ENCODE results near the gene HNMT. TPM values are rescaled to one million over a fixed set of nuclear protein-coding genes. Genes with fewer than 3 reads are reported as not detected.

Gene HNMT
- total and polyA plus RNA-seq, 2 donors (not counting 1 experiment from before 2014, with no cell fraction given), result 0.24 TPM; not detected in 1

DNA sequence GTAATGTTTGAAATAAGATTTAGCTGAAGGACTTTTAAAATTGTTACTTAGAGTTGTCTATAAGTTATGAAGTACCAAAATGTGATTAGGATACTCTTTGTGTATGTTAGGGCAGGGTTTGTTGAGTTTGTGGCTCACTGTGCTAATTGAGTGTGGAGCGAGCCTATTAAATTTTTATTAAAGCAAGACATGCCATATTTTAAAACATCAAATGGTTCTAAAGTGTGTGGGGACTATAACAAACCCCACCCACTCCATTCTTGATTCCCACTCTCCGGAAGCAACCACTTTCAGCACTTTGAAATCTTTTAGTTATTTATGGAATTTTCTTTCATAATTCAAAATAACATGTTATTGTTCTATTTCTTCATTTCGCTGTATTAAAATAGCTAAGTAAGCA lies 1.8 kb downstream of the HNMT start:
- POLR2A ChIA-PET, result no interaction called here
- no peaks in the 10 kb centered on the region for H3K27me3 ChIP-seq (replicated peaks in 1 of 4; ENCODE audit: control extremely low read depth in 1 of 4, control insufficient read depth in 3 of 4, insufficient read depth in 4 of 4, low read length in 3 of 4)

GRCh38 chr2:137967042-137967441 lies 2.8 kb downstream of the HNMT start:
- 92% methylated on average over 5 of the region's 7 CpGs for WGBS (ENCODE audit: insufficient coverage)
- intact Hi-C loops (cut with micrococcal nuclease), result no loop called here
- H3K27me3 ChIP-seq (replicated peaks in 1 of 4; ENCODE audit: control extremely low read depth in 1 of 4, control insufficient read depth in 3 of 4, insufficient read depth in 4 of 4, low read length in 3 of 4), result no peaks in the 10 kb centered on the region
- DNase-seq, result no peak
- H3K9me3 Mint-ChIP-seq (ENCODE audit: insufficient read depth), result no peaks in the 10 kb centered on the region
- POLR2A ChIA-PET, result no interaction called here
- ATAC-seq (ENCODE audit: low read depth), result no peak
- no peak overlapping the region for H3K27ac ChIP-seq (ENCODE audit: low read length in 2 of 2)
- H2AFZ ChIP-seq (ENCODE audit: insufficient read depth, low read depth, low read length, poor library complexity, severe bottlenecking), result no peak overlapping the region
- no peak overlapping the region for H3K4me3 ChIP-seq (ENCODE audit: control extremely low read depth in 1 of 5, extremely low read depth in 1 of 5, insufficient read depth in 1 of 5, low read depth in 2 of 5, low read length in 4 of 5)
- H3K36me3 ChIP-seq (replicated peaks in 1 of 2; ENCODE audit: control extremely low read depth in 1 of 2, control insufficient read depth in 1 of 2, extremely low read depth in 1 of 2, insufficient read depth in 2 of 2, low read length in 1 of 2), result no peaks in the 10 kb centered on the region
- no peak overlapping the region for H3K4me3 Mint-ChIP-seq
- H3K4me1 Mint-ChIP-seq, result no peaks in the 10 kb centered on the region
- H3K4me2 ChIP-seq (replicated peaks; ENCODE audit: low read depth, low read length, poor library complexity, severe bottlenecking), result no peak overlapping the region
- no peaks in the 10 kb centered on the region for H3K9me3 ChIP-seq (ENCODE audit: control extremely low read depth in 1 of 3, control insufficient read depth in 2 of 3, insufficient read depth in 1 of 3, low read length in 2 of 3)
- TF ChIP-seq CTCF (IDR thresholded peaks at IDR 0.05) (no peak), EZH2 (IDR thresholded peaks at IDR 0.05; ENCODE audit: borderline replicate concordance, insufficient read depth, low read depth, low read length, poor library complexity, severe bottlenecking) (no peak)
- no peaks in the 10 kb centered on the region for H3K27me3 Mint-ChIP-seq
- no peak overlapping the region for H3K27ac Mint-ChIP-seq
- H3K4me1 ChIP-seq (ENCODE audit: control insufficient read depth in 2 of 2, insufficient read depth in 2 of 2, low read length in 2 of 2), result no peaks in the 10 kb centered on the region
- H4K20me1 ChIP-seq (ENCODE audit: control insufficient read depth, insufficient read depth, low read length, poor library complexity, severe bottlenecking), result no peaks in the 10 kb centered on the region
- no peaks in the 10 kb centered on the region for H3K79me2 ChIP-seq (ENCODE audit: control insufficient read depth, insufficient read depth, low read length)
- no peak overlapping the region for H3K9ac ChIP-seq (ENCODE audit: low read length)
- CTCF ChIA-PET, result no interaction called here

More for the DNA sequence above, 1.8 kb downstream of the HNMT start:
- Histone ChIP-seq H3K36me3 (replicated peaks in 1 of 2; ENCODE audit: control extremely low read depth in 1 of 2, control insufficient read depth in 1 of 2, extremely low read depth in 1 of 2, insufficient read depth in 2 of 2, low read length in 1 of 2) (no peaks in the 10 kb centered on the region), H3K4me2 (replicated peaks; ENCODE audit: low read depth, low read length, poor library complexity, severe bottlenecking) (no peak overlapping the region), H3K4me1 (ENCODE audit: control insufficient read depth in 2 of 2, insufficient read depth in 2 of 2, low read length in 2 of 2) (no peaks in the 10 kb centered on the region), H4K20me1 (ENCODE audit: control insufficient read depth, insufficient read depth, low read length, poor library complexity, severe bottlenecking) (no peaks in the 10 kb centered on the region), H3K27ac (ENCODE audit: low read length in 2 of 2) (no peak overlapping the region), H3K9ac (ENCODE audit: low read length) (no peak overlapping the region), H3K9me3 (ENCODE audit: control extremely low read depth in 1 of 3, control insufficient read depth in 2 of 3, insufficient read depth in 1 of 3, low read length in 2 of 3) (no peaks in the 10 kb centered on the region), H3K79me2 (ENCODE audit: control insufficient read depth, insufficient read depth, low read length) (no peaks in the 10 kb centered on the region), H2AFZ (ENCODE audit: insufficient read depth, low read depth, low read length, poor library complexity, severe bottlenecking) (no peak overlapping the region), H3K4me3 (ENCODE audit: control extremely low read depth in 1 of 5, extremely low read depth in 1 of 5, insufficient read depth in 1 of 5, low read depth in 2 of 5, low read length in 4 of 5) (no peak overlapping the region)
- TF ChIP-seq EZH2 (IDR thresholded peaks at IDR 0.05; ENCODE audit: borderline replicate concordance, insufficient read depth, low read depth, low read length, poor library complexity, severe bottlenecking), result no peak
- no peak for TF ChIP-seq CTCF (IDR thresholded peaks at IDR 0.05)
- intact Hi-C loops (cut with micrococcal nuclease), result no loop called here
- H3K9me3 Mint-ChIP-seq (ENCODE audit: insufficient read depth), result no peaks in the 10 kb centered on the region
- no peaks in the 10 kb centered on the region for H3K27me3 Mint-ChIP-seq
- DNase-seq (no peak), ATAC-seq (ENCODE audit: low read depth) (no peak)
- H3K4me3 Mint-ChIP-seq, result no peak overlapping the region
- H3K27ac Mint-ChIP-seq, result no peak overlapping the region
- no CpG with 5 or more reads among the region's 3 CpGs for WGBS (ENCODE audit: insufficient coverage)
- H3K4me1 Mint-ChIP-seq, result no peaks in the 10 kb centered on the region
- CTCF ChIA-PET, result no interaction called here

Data from B cell (primary cell).